IMR-90 (cell line): Measurements from ENCODE around the gene ANKMY2. TPM values are rescaled to one million over a fixed set of nuclear protein-coding genes. Genes with fewer than 3 reads are reported as not detected.

ENCODE experiments used
- ATAC-seq: fragments of 200-7000 bp; cut with Tn5 transposase; 2 replicates; pipeline ENCODE4 v1.9.1; 2020; ENCODE audit warnings: low read depth, mild to moderate bottlenecking, moderate library complexity
- BruUV-seq: library from RNA; stranded (reverse); fragments of 400-500 nt; replicated peaks from 2 replicates; lab custom pipeline; 2021; lab: Mats Ljungman, UMichigan
- CTCF ChIA-PET: fragments of 300-600 bp; formaldehyde crosslinking; extraction: SDS; loops from one replicate; lab custom pipeline; 2021; ENCODE audit warnings: antibody characterized with exemption; lab: Yijun Ruan, JAX
- POLR2A ChIA-PET: fragments of 300-600 bp; sonication (Branson Sonifier 250); formaldehyde crosslinking; loops from one replicate; lab custom pipeline; 2022; ENCODE audit warnings: antibody characterized with exemption; ENCODE audit not compliant: unreplicated experiment; lab: Charles Lee
- DNase-seq: peaks from one replicate; pipeline ENCODE4 v3.0.0; 2013
- H2AFZ ChIP-seq: replicated peaks from 2 replicates; pipeline ENCODE3; 2013; ENCODE audit warnings: low read length, mild to moderate bottlenecking; ENCODE audit not compliant: poor library complexity
- H2AK5ac ChIP-seq: 2 replicates; pipeline ENCODE4 v1.6.1; 2013; ENCODE audit warnings: low read depth, low read length, inconsistent platforms
- H2AK9ac ChIP-seq: replicated peaks from 2 replicates; pipeline ENCODE3; 2013; ENCODE audit warnings: mild to moderate bottlenecking, low read depth, low read length, moderate library complexity; ENCODE audit not compliant: poor library complexity
- H2BK120ac ChIP-seq: 2 replicates; pipeline ENCODE4 v1.6.1; 2013; ENCODE audit warnings: low read depth, low read length, inconsistent platforms
- H2BK15ac ChIP-seq: 3 replicates; pipeline ENCODE4 v1.6.1; 2013; ENCODE audit warnings: low read depth, low read length, inconsistent platforms
- H2BK20ac ChIP-seq: 2 replicates; pipeline ENCODE4 v1.6.1; 2013; ENCODE audit warnings: low read depth, mild to moderate bottlenecking, inconsistent platforms, low read length, moderate library complexity
- H2BK5ac ChIP-seq: 2 replicates; pipeline ENCODE4 v1.6.1; 2013; ENCODE audit warnings: mild to moderate bottlenecking, low read depth, low read length, inconsistent platforms; ENCODE audit not compliant: poor library complexity, severe bottlenecking
- H3K14ac ChIP-seq: replicated peaks from 2 replicates; pipeline ENCODE4 v1.6.1; 2013; ENCODE audit warnings: low read depth, low read length, inconsistent platforms
- H3K18ac ChIP-seq: 2 replicates; pipeline ENCODE4 v1.6.1; 2013; ENCODE audit warnings: low read depth, low read length, control low read depth
- H3K23ac ChIP-seq: 2 replicates; pipeline ENCODE4 v1.6.1; 2013; ENCODE audit warnings: low read depth, low read length, inconsistent platforms
- H3K27ac ChIP-seq: 2 replicates; pipeline ENCODE4 v1.5.1; 2013; ENCODE audit warnings: mild to moderate bottlenecking, control low read depth, low read length; ENCODE audit not compliant: insufficient read depth
- H3K27me3 ChIP-seq: 2 replicates; pipeline ENCODE4 v1.6.1; 2013; ENCODE audit warnings: low read length; ENCODE audit not compliant: control insufficient read depth, insufficient read depth
- H3K36me3 ChIP-seq: 2 replicates; pipeline ENCODE4 v1.6.1; 2013; ENCODE audit warnings: low read length, mixed read lengths; ENCODE audit not compliant: control insufficient read depth, insufficient read depth
- H3K4ac ChIP-seq: 2 replicates; pipeline ENCODE4 v1.6.1; 2013; ENCODE audit warnings: low read depth, low read length, inconsistent platforms
- H3K4me1 ChIP-seq: 2 replicates; pipeline ENCODE4 v1.6.1; 2013; ENCODE audit warnings: low read length, mixed read lengths; ENCODE audit not compliant: control insufficient read depth, insufficient read depth
- H3K4me2 ChIP-seq: 2 replicates; pipeline ENCODE4 v1.6.1; 2013; ENCODE audit warnings: low read depth, mild to moderate bottlenecking, control low read depth, low read length, moderate library complexity
- H3K4me3 ChIP-seq: 2 replicates; pipeline ENCODE4 v1.5.1; 2013; ENCODE audit warnings: low read depth, mild to moderate bottlenecking, control low read depth, low read length, moderate library complexity; ENCODE audit not compliant: insufficient read depth
- H3K56ac ChIP-seq: 2 replicates; pipeline ENCODE4 v1.6.1; 2013; ENCODE audit warnings: low read length, inconsistent platforms; ENCODE audit not compliant: insufficient read depth; ENCODE audit errors: extremely low read depth
- H3K79me1 ChIP-seq, 2 experiments: 2 replicates each; pipeline ENCODE4 v1.6.1; 2013; ENCODE audit warnings: low read length in 2 of 2, inconsistent platforms in 1 of 2, low read depth in 1 of 2
- H3K9ac ChIP-seq: 2 replicates; pipeline ENCODE4 v1.6.1; 2013; ENCODE audit warnings: low read depth, low read length, control low read depth
- H3K9me1 ChIP-seq: 2 replicates; pipeline ENCODE4 v1.6.1; 2013; ENCODE audit warnings: low read length, inconsistent platforms; ENCODE audit not compliant: insufficient read depth
- H3K9me3 ChIP-seq: 2 replicates; pipeline ENCODE4 v1.6.1; 2013; ENCODE audit warnings: low read length; ENCODE audit not compliant: control insufficient read depth, insufficient read depth
- H4K20me1 ChIP-seq: 2 replicates; pipeline ENCODE4 v1.6.1; 2013; ENCODE audit warnings: low read length, inconsistent platforms; ENCODE audit not compliant: insufficient read depth
- H4K5ac ChIP-seq: 2 replicates; pipeline ENCODE4 v1.6.1; 2013; ENCODE audit warnings: mild to moderate bottlenecking, low read depth, low read length, control low read depth
- H4K8ac ChIP-seq, 2 experiments: 2 replicates each; pipeline ENCODE4 v1.6.1; 2013; ENCODE audit warnings: low read depth in 2 of 2, low read length in 2 of 2, control low read depth in 1 of 2, inconsistent platforms in 1 of 2
- H4K91ac ChIP-seq: 2 replicates; pipeline ENCODE4 v1.6.1; 2013; ENCODE audit warnings: low read depth, low read length, inconsistent platforms; ENCODE audit not compliant: insufficient read depth
- CHD1 ChIP-seq: IDR thresholded peaks from 2 replicates; pipeline ENCODE4 v1.6.1; 2012; ENCODE audit warnings: low read depth, low read length, improper control_type of control experiment
- WGBS, 2 experiments: methylation state at CpG; one replicate each; pipeline versions ENCODE4 v1.1.5 to v1.1.7; 2013; ENCODE audit warnings: missing lambda C conversion rate in 2 of 2; ENCODE audit not compliant: insufficient read length in 1 of 2; ENCODE audit errors: extremely low coverage in 2 of 2; 5-methylcytosine and 5-hydroxymethylcytosine counted together
- dilution Hi-C: fragments of 300-500 bp; cut with HindIII; formaldehyde crosslinking; loops from one replicate; pipeline ENCODE4 v1.14.3; 2018; ENCODE audit warnings: low sequenced_read_pairs; ENCODE audit not compliant: unreplicated experiment
- in situ Hi-C: fragments of 300-500 bp; cut with MboI; formaldehyde crosslinking; loops from 3 replicates; pipeline ENCODE4 v1.14.3; 2019; ENCODE audit warnings: low sequenced_read_pairs, inconsistent platforms, mixed read lengths
- intact Hi-C: fragments of 100-400 bp; cut with micrococcal nuclease; formaldehyde crosslinking; loops from 2 replicates; pipeline ENCODE4 v1.10.0; 2022
- polyA plus RNA-seq, 3 experiments: library from polyadenylated mRNA; depleted of rRNA; stranded (reverse); fragments of >200 nt; gene quantifications; 2 replicates each; pipeline ENCODE4 v1.2.3, GENCODE V29; 2012; ENCODE audit warnings: low replicate concordance in 1 of 3
- total RNA-seq: library from RNA; depleted of rRNA; stranded (reverse); fragments of >200 nt; gene quantifications from 2 replicates; pipeline ENCODE4 v1.2.3, GENCODE V29; 2012

ANKMY2 gene
- total and polyA plus RNA-seq, 2 of the 4 experiments (the other 2 are of a cell fraction), result 19.5 to 41.9 TPM

DNA sequence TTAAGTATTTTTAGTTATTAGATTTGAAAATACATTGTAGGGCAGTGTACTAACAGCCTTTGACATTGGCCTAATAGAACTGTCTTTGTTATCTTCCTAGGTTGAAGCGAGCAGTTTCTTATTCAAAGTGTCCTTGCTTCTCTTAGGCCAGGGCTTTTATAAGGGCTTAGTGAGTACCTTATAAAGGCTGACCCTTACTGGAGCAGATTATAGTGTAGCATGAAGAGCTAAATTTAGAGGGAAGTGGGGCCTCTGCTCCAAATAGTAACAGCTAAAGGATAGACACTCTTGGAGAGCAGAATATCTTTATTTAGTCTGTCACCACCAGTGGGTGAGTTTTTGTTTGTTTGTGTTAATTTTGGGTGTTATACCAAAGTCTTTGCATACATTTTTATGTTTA lies 16.4 kb upstream of the ANKMY2 start:
- H3K23ac ChIP-seq, result no peak overlapping the region
- H2BK20ac ChIP-seq, result no peak overlapping the region
- H3K27me3 ChIP-seq, result no peaks in the 10 kb centered on the region
- no peak overlapping the region for H2BK15ac ChIP-seq
- dilution Hi-C loops (no loop called here), intact Hi-C loops (no loop called here), in situ Hi-C loops (no loop called here)
- H2BK5ac ChIP-seq, result peak overlapping the region; percentile 7
- H3K9ac ChIP-seq, result no peak overlapping the region; the same call in 1 of the 2 replicates
- H3K4ac ChIP-seq, result no peak overlapping the region; the same call in 1 of the 2 replicates
- no peak overlapping the region for H4K8ac ChIP-seq
- DNase-seq, result no peak
- peaks cover 4% of the 10 kb centered on the region; the same call in 1 of the 2 replicates for H4K20me1 ChIP-seq
- no peak overlapping the region for H2AFZ ChIP-seq
- ChIA-PET POLR2A (no interaction called here), CTCF (no interaction called here)
- H3K27ac ChIP-seq, result no peak overlapping the region
- H3K9me3 ChIP-seq, result no peaks in the 10 kb centered on the region
- no TSS peak for BruUV-seq
- no peak overlapping the region for H2AK9ac ChIP-seq
- H3K4me3 ChIP-seq, result no peak overlapping the region
- H4K91ac ChIP-seq, result no peak overlapping the region
- H4K5ac ChIP-seq, result no peak overlapping the region; the same call in 1 of the 2 replicates
- H3K79me1 ChIP-seq, result peaks cover 11 to 38% of the 10 kb centered on the region in 2 experiments
- peaks cover 8% of the 10 kb centered on the region for H3K9me1 ChIP-seq
- H3K14ac ChIP-seq, result no peak overlapping the region
- no peak overlapping the region for H2BK120ac ChIP-seq
- H3K18ac ChIP-seq, result peak overlapping the region; percentile 33; the same call in 1 of the 2 replicates
- H3K36me3 ChIP-seq, result no peaks in the 10 kb centered on the region; the same call in 1 of the 2 replicates
- no CpG with 5 or more reads among the region's 1 CpG for WGBS, 2 experiments
- H3K56ac ChIP-seq, result no peak overlapping the region
- ATAC-seq, result no peak
- no peak overlapping the region for H2AK5ac ChIP-seq
- peaks cover 4% of the 10 kb centered on the region for H3K4me1 ChIP-seq
- no peak for TF ChIP-seq CHD1
- H3K4me2 ChIP-seq, result peak overlapping the region; percentile 49; the same call in 1 of the 2 replicates
